ENCODE measurements around the gene RICTOR.
"Not testable (repeated sequence)": the region's sequence is repeated elsewhere in the genome, so short reads cannot be mapped to it uniquely, and the experiment has no call there.

The RICTOR gene

GRCh38 chr5:39052141-39052540, 22.1 kb downstream of the RICTOR start:
- Histone ChIP-seq H3K9ac (ENCODE audit: low read length) (no peak overlapping the region), H3K36me3 (replicated peaks; ENCODE audit: low read depth, low read length) (no peaks in the 10 kb centered on the region), H3K4me3 (ENCODE audit: low read length) (no peak overlapping the region), H3K4me1 (ENCODE audit: low read length) (0 out of 2 replicates have a peak, but pooled peaks cover 2% of the 10 kb centered on the region), H3K27ac (ENCODE audit: low read length) (no peak overlapping the region), H4K20me1 (ENCODE audit: insufficient read depth, low read length) (peaks cover 46% of the 10 kb centered on the region), H3K27me3 (ENCODE audit: low read depth, low read length) (no peaks in the 10 kb centered on the region), H2AFZ (ENCODE audit: low read depth, low read length) (no peak overlapping the region), H3K9me3 (ENCODE audit: insufficient read depth, low read length) (no peaks in the 10 kb centered on the region), H3K4me2 (ENCODE audit: low read length) (no peak overlapping the region), H3K79me2 (ENCODE audit: low read length) (peaks cover 72% of the 10 kb centered on the region)
- TF ChIP-seq CTCF (IDR thresholded peaks at IDR 0.05; ENCODE audit: low read depth, low read length) = no peak
- no peak for TF ChIP-seq EZH2phosphoT487 (IDR thresholded peaks at IDR 0.05; ENCODE audit: low read depth)

DNA sequence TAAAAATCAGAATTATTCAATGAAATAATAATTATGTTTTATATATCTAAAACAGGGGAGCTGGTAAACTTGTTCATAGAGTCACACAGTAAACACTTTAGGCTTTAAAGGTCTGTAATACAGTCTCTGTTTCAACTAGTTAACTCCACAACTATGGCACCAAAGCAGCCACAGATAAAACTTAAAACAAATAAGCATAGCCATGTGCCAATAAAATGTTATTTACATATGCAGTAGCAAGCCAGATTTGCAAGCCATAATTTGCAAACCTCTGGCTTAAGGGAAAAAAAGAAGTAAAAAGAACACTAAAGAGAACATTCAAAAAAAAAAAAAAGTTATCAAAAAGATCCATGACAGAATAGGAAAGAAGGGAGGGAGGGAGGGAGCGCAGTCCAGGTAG, 24.9 kb downstream of the RICTOR start:
- Histone ChIP-seq H3K79me2 (ENCODE audit: low read length) (peaks cover 49% of the 10 kb centered on the region), H3K9me3 (ENCODE audit: insufficient read depth, low read length) (no peaks in the 10 kb centered on the region), H4K20me1 (ENCODE audit: insufficient read depth, low read length) (peaks cover 28% of the 10 kb centered on the region), H3K4me3 (ENCODE audit: low read length) (no peak overlapping the region), H3K36me3 (replicated peaks; ENCODE audit: low read depth, low read length) (no peaks in the 10 kb centered on the region), H2AFZ (ENCODE audit: low read depth, low read length) (no peak overlapping the region), H3K4me2 (ENCODE audit: low read length) (no peak overlapping the region), H3K27ac (ENCODE audit: low read length) (no peak overlapping the region), H3K9ac (ENCODE audit: low read length) (no peak overlapping the region), H3K4me1 (ENCODE audit: low read length) (no peaks in the 10 kb centered on the region), H3K27me3 (ENCODE audit: low read depth, low read length) (no peaks in the 10 kb centered on the region)
- TF ChIP-seq EZH2phosphoT487 (IDR thresholded peaks at IDR 0.05; ENCODE audit: low read depth) = no peak
- no peak for TF ChIP-seq CTCF (IDR thresholded peaks at IDR 0.05; ENCODE audit: low read depth, low read length)

- peaks cover 27% of the 10 kb centered on the region; the same call in 1 of the 2 replicates for H3K79me2 ChIP-seq (ENCODE audit: low read length)
- no peaks in the 10 kb centered on the region for H3K36me3 ChIP-seq (replicated peaks; ENCODE audit: low read depth, low read length)
- H3K27ac ChIP-seq (ENCODE audit: low read length) = no peak overlapping the region
- H3K9ac ChIP-seq (ENCODE audit: low read length) = no peak overlapping the region
- H3K27me3 ChIP-seq (ENCODE audit: low read depth, low read length) = no peaks in the 10 kb centered on the region
- H2AFZ ChIP-seq (ENCODE audit: low read depth, low read length) = no peak overlapping the region
- no peaks in the 10 kb centered on the region for H3K9me3 ChIP-seq (ENCODE audit: insufficient read depth, low read length)
- H3K4me3 ChIP-seq (ENCODE audit: low read length) = no peak overlapping the region
- H4K20me1 ChIP-seq (ENCODE audit: insufficient read depth, low read length) = peaks cover 25% of the 10 kb centered on the region; the same call in 1 of the 2 replicates
- TF ChIP-seq EZH2phosphoT487 (IDR thresholded peaks at IDR 0.05; ENCODE audit: low read depth) = no peak
- no peak for TF ChIP-seq CTCF (IDR thresholded peaks at IDR 0.05; ENCODE audit: low read depth, low read length)
- no peaks in the 10 kb centered on the region for H3K4me1 ChIP-seq (ENCODE audit: low read length)
- H3K4me2 ChIP-seq (ENCODE audit: low read length) = no peak overlapping the region
These were observed 33.3 kb downstream of the RICTOR start for GRCh38 chr5:39040875-39041274.

DNA sequence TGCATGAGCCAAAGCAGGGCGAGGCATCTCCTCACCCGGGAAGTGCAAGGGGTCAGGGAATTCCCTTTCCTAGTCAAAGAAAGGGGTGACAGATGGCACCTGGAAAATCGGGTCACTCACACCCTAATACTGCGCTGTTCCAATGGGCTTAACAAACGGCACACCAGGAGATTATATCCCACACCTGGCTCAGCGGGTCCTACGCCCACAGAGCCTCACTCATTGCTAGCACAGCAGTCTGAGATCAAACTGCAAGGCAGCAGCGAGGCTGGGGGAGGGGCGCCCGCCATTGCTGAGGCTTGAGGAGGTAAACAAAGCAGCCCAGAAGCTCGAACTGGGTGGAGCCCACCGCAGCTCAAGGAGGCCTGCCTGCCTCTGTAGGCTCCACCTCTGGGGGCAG, 39.7 kb downstream of the RICTOR start:
- not testable (repeated sequence) for H3K4me3 ChIP-seq (ENCODE audit: low read length); H3K27ac ChIP-seq (ENCODE audit: low read length); H2AFZ ChIP-seq (ENCODE audit: low read depth, low read length); H3K79me2 ChIP-seq (ENCODE audit: low read length); H3K36me3 ChIP-seq (replicated peaks; ENCODE audit: low read depth, low read length); H3K9ac ChIP-seq (ENCODE audit: low read length); H3K9me3 ChIP-seq (ENCODE audit: insufficient read depth, low read length); H3K27me3 ChIP-seq (ENCODE audit: low read depth, low read length); H3K4me2 ChIP-seq (ENCODE audit: low read length); H3K4me1 ChIP-seq (ENCODE audit: low read length)
- H4K20me1 ChIP-seq (ENCODE audit: insufficient read depth, low read length) = peaks cover 15% of the 10 kb centered on the region

- TF ChIP-seq CTCF (IDR thresholded peaks at IDR 0.05; ENCODE audit: low read depth, low read length) (no peak), EZH2phosphoT487 (IDR thresholded peaks at IDR 0.05; ENCODE audit: low read depth) (no peak)
- Histone ChIP-seq H2AFZ (ENCODE audit: low read depth, low read length) (no peak overlapping the region), H3K4me2 (ENCODE audit: low read length) (no peak overlapping the region), H3K4me1 (ENCODE audit: low read length) (no peaks in the 10 kb centered on the region), H3K9ac (ENCODE audit: low read length) (no peak overlapping the region), H4K20me1 (ENCODE audit: insufficient read depth, low read length) (peaks cover 15% of the 10 kb centered on the region), H3K27me3 (ENCODE audit: low read depth, low read length) (no peaks in the 10 kb centered on the region), H3K79me2 (ENCODE audit: low read length) (peaks cover 20% of the 10 kb centered on the region), H3K36me3 (replicated peaks; ENCODE audit: low read depth, low read length) (peaks cover 21% of the 10 kb centered on the region), H3K27ac (ENCODE audit: low read length) (no peak overlapping the region), H3K4me3 (ENCODE audit: low read length) (no peak overlapping the region), H3K9me3 (ENCODE audit: insufficient read depth, low read length) (0 out of 2 replicates have a peak, but pooled peaks cover 3% of the 10 kb centered on the region)
These were observed 43.2 kb downstream of the RICTOR start for GRCh38 chr5:39031041-39031440.

Measured in OCI-LY3 (cell line).